Measurements from ENCODE around the gene SEMA4G. TPM values are rescaled to one million over a fixed set of nuclear protein-coding genes. Genes with fewer than 3 reads are reported as not detected.

The SEMA4G gene
- polyA plus RNA-seq (2011; rRNA removed) (17.4 and 31.1 TPM in 2 replicates), polyA plus RNA-seq (2017; fragmentation: RNase III; extraction: RNeasy Plus Mini Kit Qiagen cat#74134 plus additional on column Dnase treatment) (10.2 to 13.5 TPM (median 13.3 TPM) in 3 replicates), polyA minus RNA-seq (2011; rRNA and poly(A)+ RNA removed) (27.1 and 33.0 TPM in 2 replicates)
- 10.7 and 14.0 TPM in 2 replicates for polyA plus RNA-seq (2012; cell fraction: cytosol; rRNA removed)
- polyA plus RNA-seq (2012; cell fraction: nucleus; rRNA removed): 22.3 and 28.5 TPM in 2 replicates

GRCh38 chr10:100969187-100970075 is at the start of gene SEMA4G:
Gene SEMA4G, plus strand, starts transcription at chr10:100969504. Its CDS starts 3,409 bp downstream, at chr10:100972913.
- H3K4me2 ChIP-seq: peak within 1 kb of the TSS; percentile 98
- CTCF ChIA-PET: interaction anchor here (0.6 to 2.8 kb wide), 20 partner anchors 11 to 601 kb away, joined by 3 to 13 read pairs (median 4); partner anchors contain the start of genes PDZD7 and SFXN3
- 0% methylated on average over 23 of the region's 70 CpGs for WGBS (ENCODE audit: missing lambda C conversion rate)
- TF ChIP-seq MYC (IDR thresholded peaks at IDR 0.05; ENCODE audit: borderline replicate concordance, low read length) (peak; percentile 57; the same call in 1 of the 2 replicates), KDM5A (IDR thresholded peaks at IDR 0.05) (no peak), FOSB (CRISPR knock-in tag; IDR thresholded peaks at IDR 0.05) (no peak), SMC3 (IDR thresholded peaks at IDR 0.05) (peak; percentile 44; the same call in 2 of the 3 replicates), RAD21 (conservative IDR thresholded peaks at IDR 0.05 in 1 of 2, IDR thresholded peaks at IDR 0.05 in 1 of 2) (peak in 1 of 2 experiments; percentile 23; a peak in 1 of 5 replicates), MAX (IDR thresholded peaks at IDR 0.05) (peak; percentile 43), CTCF (IDR thresholded peaks at IDR 0.05) (peak; percentile 60)
- H3K27ac ChIP-seq: peak within 1 kb of the TSS; percentile 70 to 88
- peak within 1 kb of the TSS; percentile 84 for H3K4me3 ChIP-seq
- H3K9me3 ChIP-seq: no peaks in the 10 kb centered on the region
- peaks cover 34% of the 10 kb centered on the region for H3K4me1 ChIP-seq
- DNase-seq (ENCODE audit: low read depth in 1 of 2, low spot score in 1 of 2) (peak; percentile 44 to 79), ATAC-seq (peak; percentile 58 to 88), FAIRE-seq (no peak)
- POLR2A ChIA-PET: no interaction called here

- H3K4me2 ChIP-seq: 0 out of 3 replicates have a peak overlapping the region, but pooled peaks have one; percentile 1
Measured at GRCh38 chr10:100923580-100923979, 45.7 kb upstream of the SEMA4G start.

GRCh38 chr10:100927266-100927665 is 42.0 kb upstream of the SEMA4G start:
- CTCF ChIA-PET: interaction anchor here (1.2 to 2.8 kb wide), 2 partner anchors 87 to 365 kb away, joined by 3 to 5 read pairs; no protein-coding TSS in a partner anchor
- no peak overlapping the region for H3K27ac ChIP-seq
- POLR2A ChIA-PET: no interaction called here
- no peak overlapping the region for H3K4me3 ChIP-seq
- WGBS (ENCODE audit: missing lambda C conversion rate): 92% methylated on average over 5 of the region's 5 CpGs
- ATAC-seq (no peak), DNase-seq (ENCODE audit: low read depth in 1 of 2, low spot score in 1 of 2) (no peak), FAIRE-seq (peak; percentile 39)
- H3K4me2 ChIP-seq: no peak overlapping the region
- H3K9me3 ChIP-seq: no peaks in the 10 kb centered on the region
- H3K4me1 ChIP-seq: peaks cover 7% of the 10 kb centered on the region; the same call in 2 of the 3 replicates
- TF ChIP-seq REST (IDR thresholded peaks at IDR 0.05): no peak
- TF ChIP-seq RCOR1 (IDR thresholded peaks at IDR 0.05; ENCODE audit: low read depth, low read length): no peak
- no peak for TF ChIP-seq MAZ (IDR thresholded peaks at IDR 0.05; ENCODE audit: borderline replicate concordance, low read depth, low read length)
- no peak for TF ChIP-seq POLR2AphosphoS2 (conservative IDR thresholded peaks at IDR 0.05; ENCODE audit: low read length)
- TF ChIP-seq KDM5A (IDR thresholded peaks at IDR 0.05): no peak
- no peak for TF ChIP-seq ESRRA (IDR thresholded peaks at IDR 0.05; ENCODE audit: borderline replicate concordance, low read length)
- TF ChIP-seq ZNF302 (CRISPR knock-in tag; IDR thresholded peaks at IDR 0.05): no peak
- no peak for TF ChIP-seq SMC3 (IDR thresholded peaks at IDR 0.05)
- TF ChIP-seq NPAS2 (CRISPR knock-in tag; IDR thresholded peaks at IDR 0.05; ENCODE audit: borderline replicate concordance): no peak
- TF ChIP-seq HOXB13 (CRISPR knock-in tag; IDR thresholded peaks at IDR 0.05; ENCODE audit: low read depth): no peak
- TF ChIP-seq RFX5 (IDR thresholded peaks at IDR 0.05): no peak
- no peak for TF ChIP-seq TP53 (CRISPR knock-in tag; IDR thresholded peaks at IDR 0.05)

More at GRCh38 chr10:100923580-100923979, 45.7 kb upstream of the SEMA4G start:
- ATAC-seq (no peak), FAIRE-seq (peak; percentile 73), DNase-seq (ENCODE audit: low read depth in 1 of 2, low spot score in 1 of 2) (no peak)
- Histone ChIP-seq H3K27ac (no peak overlapping the region), H3K4me1 (peaks cover 7% of the 10 kb centered on the region; the same call in 2 of the 3 replicates), H3K4me3 (no peak overlapping the region), H3K9me3 (no peaks in the 10 kb centered on the region)
- TF ChIP-seq BHLHE40 (IDR thresholded peaks at IDR 0.05; ENCODE audit: low read depth, low read length) (no peak), JUNB (IDR thresholded peaks at IDR 0.05) (no peak), ZSCAN20 (CRISPR knock-in tag; IDR thresholded peaks at IDR 0.05) (no peak), KDM5A (IDR thresholded peaks at IDR 0.05) (no peak), MAFK (IDR thresholded peaks at IDR 0.05; ENCODE audit: partially characterized antibody) (no peak), SMC3 (IDR thresholded peaks at IDR 0.05) (no peak), RCOR1 (IDR thresholded peaks at IDR 0.05; ENCODE audit: low read depth, low read length) (no peak), CHD2 (IDR thresholded peaks at IDR 0.05; ENCODE audit: low read length, partially characterized antibody) (no peak), ESRRA (IDR thresholded peaks at IDR 0.05; ENCODE audit: borderline replicate concordance, low read length) (no peak), RAD21 (conservative IDR thresholded peaks at IDR 0.05 in 1 of 2, IDR thresholded peaks at IDR 0.05 in 1 of 2) (no peak), HES2 (IDR thresholded peaks at IDR 0.05) (no peak), CHD4 (IDR thresholded peaks at IDR 0.05; ENCODE audit: borderline replicate concordance) (no peak), TP53 (CRISPR knock-in tag; IDR thresholded peaks at IDR 0.05) (no peak), ZNF302 (CRISPR knock-in tag; IDR thresholded peaks at IDR 0.05) (no peak), CBX2 (IDR thresholded peaks at IDR 0.05; ENCODE audit: borderline replicate concordance, low read depth) (no peak), EHF (CRISPR knock-in tag; IDR thresholded peaks at IDR 0.05) (no peak)
- ChIA-PET POLR2A (no interaction called here), CTCF (interaction anchor here (2.0 kb wide), 1 partner anchor 74 kb away, joined by 6 read pairs; no protein-coding TSS in a partner anchor)

Data from A549 (cell line).